Measurements from ENCODE around the gene GUCY1B1.
"Not testable (repeated sequence)": the region's sequence is repeated elsewhere in the genome, so short reads cannot be mapped to it uniquely, and the experiment has no call there.

GUCY1B1 gene

DNA sequence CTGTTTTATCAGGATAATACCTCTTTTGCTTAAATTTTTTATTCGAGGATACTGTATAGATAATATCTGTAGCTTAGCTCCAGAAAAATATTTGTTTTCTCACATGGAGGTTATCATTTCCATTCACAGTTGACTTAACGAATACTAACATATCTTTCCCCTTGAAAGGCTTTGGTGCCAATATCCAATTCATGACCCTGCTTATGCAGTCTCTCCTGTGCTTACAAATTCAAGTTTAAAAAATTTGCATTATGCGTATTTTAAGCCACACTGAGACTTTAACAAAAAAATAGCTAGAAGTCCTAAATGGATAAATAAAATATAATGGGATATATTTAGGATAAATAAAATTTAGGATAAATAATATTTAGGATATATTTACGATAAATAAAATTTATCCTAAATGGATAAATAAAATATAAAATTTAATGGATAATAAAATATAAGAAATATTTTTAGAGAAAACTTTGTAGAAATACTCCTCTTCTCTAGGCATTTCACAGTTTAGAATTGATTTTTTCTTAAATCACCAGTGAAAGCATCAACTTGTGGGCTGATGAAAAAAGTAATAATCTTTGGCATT is 22.5 kb downstream of the GUCY1B1 start:
- no peak overlapping the region for H3K9ac ChIP-seq (ENCODE audit: low read length)
- no peak overlapping the region for H3K27ac ChIP-seq (ENCODE audit: low read depth, low read length)
- no peaks in the 10 kb centered on the region for H3K27me3 ChIP-seq (ENCODE audit: control insufficient read depth in 1 of 2, insufficient read depth in 2 of 2, low read length in 2 of 2)
- H3K36me3 ChIP-seq (ENCODE audit: insufficient read depth, low read length) = no peaks in the 10 kb centered on the region
- no peaks in the 10 kb centered on the region for H3K9me3 ChIP-seq (ENCODE audit: low read length)
- H3K4me3 ChIP-seq (ENCODE audit: low read depth in 1 of 2, low read length in 2 of 2) = no peak overlapping the region
- peaks cover 27% of the 10 kb centered on the region for H3K4me1 ChIP-seq (ENCODE audit: insufficient read depth, low read length)

DNA sequence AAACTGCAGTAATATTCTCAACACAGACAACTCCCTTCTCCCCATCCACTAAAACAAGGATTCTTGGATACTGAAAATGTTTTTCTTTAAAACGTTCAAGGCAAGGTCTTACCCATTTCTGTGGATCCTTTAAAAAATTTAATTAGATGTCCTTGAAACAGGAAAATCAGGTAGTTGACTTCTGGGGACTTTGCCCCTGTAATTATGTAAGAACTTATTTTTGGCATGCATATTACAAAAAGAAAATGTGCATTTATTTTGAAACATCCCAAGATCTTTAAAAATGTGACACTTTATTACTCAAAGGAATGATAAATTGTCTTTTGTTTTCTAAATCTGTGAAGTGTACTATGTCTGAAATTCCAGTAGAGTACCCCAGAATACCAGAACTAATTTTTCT is 25.8 kb downstream of the GUCY1B1 start:
- Histone ChIP-seq H3K36me3 (ENCODE audit: insufficient read depth, low read length) (no peaks in the 10 kb centered on the region), H3K9me3 (ENCODE audit: low read length) (no peaks in the 10 kb centered on the region), H3K27me3 (ENCODE audit: control insufficient read depth in 1 of 2, insufficient read depth in 2 of 2, low read length in 2 of 2) (no peaks in the 10 kb centered on the region), H3K4me1 (ENCODE audit: insufficient read depth, low read length) (peaks cover 33% of the 10 kb centered on the region), H3K4me3 (ENCODE audit: low read depth in 1 of 2, low read length in 2 of 2) (no peak overlapping the region), H3K9ac (ENCODE audit: low read length) (no peak overlapping the region), H3K27ac (ENCODE audit: low read depth, low read length) (no peak overlapping the region)

DNA sequence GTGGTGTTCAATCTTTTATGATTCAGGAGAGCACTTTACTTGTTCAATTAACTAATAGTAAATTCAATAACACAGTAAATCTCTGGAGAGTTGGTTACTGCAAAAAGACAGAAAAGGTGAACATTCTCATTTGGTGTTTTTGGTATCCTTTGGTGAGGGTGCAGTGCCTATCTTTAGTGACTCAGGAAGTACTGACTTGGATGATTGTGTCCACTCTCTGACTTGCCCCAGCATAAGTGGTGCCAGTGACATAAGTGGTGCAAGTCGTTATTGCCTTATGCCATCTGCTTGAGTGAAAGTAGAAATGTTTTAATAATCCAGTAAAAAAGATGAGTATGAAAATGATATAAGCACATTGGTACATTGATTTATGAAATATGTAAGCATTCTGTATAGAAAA is 27.0 kb downstream of the GUCY1B1 start:
- no peak overlapping the region for H3K27ac ChIP-seq (ENCODE audit: low read depth, low read length)
- H3K4me3 ChIP-seq (ENCODE audit: low read depth in 1 of 2, low read length in 2 of 2) = no peak overlapping the region
- H3K9ac ChIP-seq (ENCODE audit: low read length) = no peak overlapping the region
- peaks cover 21% of the 10 kb centered on the region for H3K4me1 ChIP-seq (ENCODE audit: insufficient read depth, low read length)
- H3K27me3 ChIP-seq (ENCODE audit: control insufficient read depth in 1 of 2, insufficient read depth in 2 of 2, low read length in 2 of 2) = no peaks in the 10 kb centered on the region
- H3K36me3 ChIP-seq (ENCODE audit: insufficient read depth, low read length) = peaks cover 3% of the 10 kb centered on the region
- H3K9me3 ChIP-seq (ENCODE audit: low read length) = no peaks in the 10 kb centered on the region

DNA sequence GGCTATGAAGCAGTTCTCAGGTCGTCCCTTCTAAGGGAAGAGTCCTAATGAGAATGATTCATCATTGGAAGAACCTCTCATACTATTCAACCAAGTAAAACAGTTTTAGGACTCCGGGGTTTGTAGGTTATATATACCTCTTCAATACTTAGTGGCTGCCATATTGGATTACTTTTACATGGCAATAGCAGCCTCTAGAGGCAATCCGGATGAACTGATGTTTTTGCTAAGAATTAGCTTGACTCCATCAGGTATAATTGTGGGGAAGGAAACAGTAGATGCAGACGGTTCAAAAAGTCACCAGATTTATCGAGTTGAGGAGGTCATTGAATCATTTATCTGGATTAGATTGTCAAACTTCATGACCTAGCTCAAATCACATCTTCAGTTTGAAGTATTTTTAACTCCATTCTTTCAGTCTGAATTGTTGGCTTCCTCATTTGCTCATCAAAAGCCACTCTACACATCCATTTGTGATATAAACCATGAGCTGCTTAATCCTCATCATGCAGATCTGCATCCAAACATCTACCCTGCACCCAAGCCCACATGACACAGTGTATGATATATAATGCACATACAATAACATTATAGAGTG is 28.4 kb downstream of the GUCY1B1 start:
- Histone ChIP-seq H3K4me1 (ENCODE audit: insufficient read depth, low read length) (peaks cover 17% of the 10 kb centered on the region), H3K4me3 (ENCODE audit: low read depth in 1 of 2, low read length in 2 of 2) (no peak overlapping the region), H3K9ac (ENCODE audit: low read length) (no peak overlapping the region), H3K36me3 (ENCODE audit: insufficient read depth, low read length) (peaks cover 3% of the 10 kb centered on the region), H3K27ac (ENCODE audit: low read depth, low read length) (no peak overlapping the region), H3K27me3 (ENCODE audit: control insufficient read depth in 1 of 2, insufficient read depth in 2 of 2, low read length in 2 of 2) (no peaks in the 10 kb centered on the region), H3K9me3 (ENCODE audit: low read length) (no peaks in the 10 kb centered on the region)

DNA sequence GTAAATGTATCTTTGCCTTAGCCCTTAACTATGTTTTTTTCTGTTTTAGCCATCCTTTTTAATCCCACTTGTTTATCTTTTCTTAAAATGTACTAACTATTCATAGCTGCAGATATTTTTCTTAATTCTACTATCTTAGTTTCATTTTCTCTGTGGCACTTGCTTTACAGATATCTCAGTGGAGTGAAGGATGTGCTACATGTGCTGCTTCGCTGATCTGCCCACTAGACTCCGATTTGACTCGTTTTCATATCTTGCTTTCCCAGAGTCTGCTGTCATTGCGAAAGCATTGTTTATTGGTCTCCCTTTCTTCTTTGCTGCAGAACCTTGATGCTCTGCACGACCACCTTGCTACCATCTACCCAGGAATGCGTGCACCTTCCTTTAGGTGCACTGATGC is 30.6 kb downstream of the GUCY1B1 start:
- Histone ChIP-seq H3K4me1 (ENCODE audit: insufficient read depth, low read length) (peaks cover 17% of the 10 kb centered on the region), H3K27me3 (ENCODE audit: control insufficient read depth in 1 of 2, insufficient read depth in 2 of 2, low read length in 2 of 2) (no peaks in the 10 kb centered on the region), H3K9me3 (ENCODE audit: low read length) (no peaks in the 10 kb centered on the region), H3K36me3 (ENCODE audit: insufficient read depth, low read length) (peaks cover 9% of the 10 kb centered on the region), H3K4me3 (ENCODE audit: low read depth in 1 of 2, low read length in 2 of 2) (peak overlapping the region in 1 of 2 donors; percentile 28), H3K9ac (ENCODE audit: low read length) (no peak overlapping the region), H3K27ac (ENCODE audit: low read depth, low read length) (no peak overlapping the region)

DNA sequence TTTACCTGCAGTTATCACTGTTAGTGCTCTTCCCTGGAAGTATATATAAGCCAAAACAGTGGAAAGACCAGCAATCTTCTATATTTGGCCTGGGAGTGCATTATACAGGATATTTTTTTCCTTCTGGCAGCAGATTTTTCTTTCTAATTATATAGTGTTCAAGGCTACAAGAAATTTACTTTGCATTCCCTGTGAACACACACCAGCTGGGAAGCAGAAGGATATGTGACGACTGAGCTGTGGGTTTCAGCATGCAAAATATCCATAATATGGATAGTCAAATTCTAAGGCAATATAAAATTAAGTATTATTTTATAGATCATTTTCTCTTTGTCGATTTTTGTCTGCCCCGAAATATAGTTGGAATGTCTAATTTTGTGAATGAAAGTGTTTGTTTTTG is 31.2 kb downstream of the GUCY1B1 start:
- H3K9ac ChIP-seq (ENCODE audit: low read length) = no peak overlapping the region
- H3K4me3 ChIP-seq (ENCODE audit: low read depth in 1 of 2, low read length in 2 of 2) = no peak overlapping the region
- peaks cover 9% of the 10 kb centered on the region for H3K36me3 ChIP-seq (ENCODE audit: insufficient read depth, low read length)
- no peaks in the 10 kb centered on the region for H3K9me3 ChIP-seq (ENCODE audit: low read length)
- H3K4me1 ChIP-seq (ENCODE audit: insufficient read depth, low read length) = peaks cover 17% of the 10 kb centered on the region
- H3K27ac ChIP-seq (ENCODE audit: low read depth, low read length) = no peak overlapping the region
- H3K27me3 ChIP-seq (ENCODE audit: control insufficient read depth in 1 of 2, insufficient read depth in 2 of 2, low read length in 2 of 2) = no peaks in the 10 kb centered on the region

DNA sequence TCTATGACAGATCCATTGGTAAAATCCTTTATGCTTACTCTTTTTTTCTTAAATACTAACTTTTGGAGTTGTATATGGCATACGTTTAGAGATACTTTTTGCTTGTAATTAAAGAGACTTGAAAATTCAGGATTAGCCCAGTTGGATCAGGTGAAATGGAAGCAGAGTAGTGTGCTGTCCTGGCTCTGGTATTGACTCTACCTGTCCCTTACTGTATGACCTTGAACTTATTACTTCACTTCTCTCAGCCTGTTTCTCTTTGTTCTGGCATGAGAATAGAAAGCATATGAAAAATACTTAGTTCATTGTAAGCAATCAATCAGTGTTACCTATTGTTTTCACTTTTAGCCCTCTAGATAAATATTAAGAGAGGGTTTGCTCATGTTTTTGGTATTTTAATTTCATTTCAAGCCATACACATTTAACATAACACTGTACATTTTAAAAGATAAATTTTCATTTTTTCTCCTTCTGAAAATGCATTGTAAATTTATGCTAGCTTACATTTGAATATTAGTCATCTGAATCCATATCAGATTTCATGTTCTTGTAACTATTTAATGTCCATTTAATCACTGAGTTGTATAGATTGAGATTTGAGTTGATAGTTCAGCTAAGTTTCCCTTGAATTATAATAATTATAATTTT is 35.9 kb downstream of the GUCY1B1 start:
- Histone ChIP-seq H3K27ac (ENCODE audit: low read depth, low read length) (no peak overlapping the region), H3K9ac (ENCODE audit: low read length) (no peak overlapping the region), H3K36me3 (ENCODE audit: insufficient read depth, low read length) (peaks cover 9% of the 10 kb centered on the region)

DNA sequence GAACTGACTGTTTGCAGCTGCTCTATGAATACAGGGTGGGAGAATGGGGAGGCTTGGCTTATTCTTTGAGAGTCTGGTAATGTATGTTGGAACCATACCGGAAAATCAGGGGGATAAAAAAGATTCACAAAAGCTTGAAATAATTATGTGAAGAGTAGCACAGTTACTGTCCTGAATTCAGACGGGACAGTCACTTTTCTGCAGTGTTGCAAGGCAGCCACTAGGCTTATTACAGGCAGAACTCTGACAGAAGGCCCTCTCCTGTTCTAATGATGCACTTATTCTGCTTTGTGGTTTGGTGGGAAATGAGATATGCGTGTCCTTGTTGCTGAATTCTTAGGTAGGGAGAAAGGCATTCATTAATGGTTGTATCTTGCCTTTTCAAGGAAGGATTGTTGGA is 37.2 kb downstream of the GUCY1B1 start:
- peaks cover 5% of the 10 kb centered on the region for H3K36me3 ChIP-seq (ENCODE audit: insufficient read depth, low read length)
- H3K27me3 ChIP-seq (ENCODE audit: control insufficient read depth in 1 of 2, insufficient read depth in 2 of 2, low read length in 2 of 2) = no peaks in the 10 kb centered on the region
- no peak overlapping the region for H3K9ac ChIP-seq (ENCODE audit: low read length)
- H3K4me1 ChIP-seq (ENCODE audit: insufficient read depth, low read length) = peaks cover 19% of the 10 kb centered on the region
- H3K9me3 ChIP-seq (ENCODE audit: low read length) = no peaks in the 10 kb centered on the region
- no peak overlapping the region for H3K27ac ChIP-seq (ENCODE audit: low read depth, low read length)
- H3K4me3 ChIP-seq (ENCODE audit: low read depth in 1 of 2, low read length in 2 of 2) = no peak overlapping the region

More for the DNA sequence above, 35.9 kb downstream of the GUCY1B1 start:
- Histone ChIP-seq H3K27me3 (ENCODE audit: control insufficient read depth in 1 of 2, insufficient read depth in 2 of 2, low read length in 2 of 2) (no peaks in the 10 kb centered on the region), H3K4me1 (ENCODE audit: insufficient read depth, low read length) (peaks cover 6% of the 10 kb centered on the region), H3K4me3 (ENCODE audit: low read depth in 1 of 2, low read length in 2 of 2) (no peak overlapping the region), H3K9me3 (ENCODE audit: low read length) (no peaks in the 10 kb centered on the region)

DNA sequence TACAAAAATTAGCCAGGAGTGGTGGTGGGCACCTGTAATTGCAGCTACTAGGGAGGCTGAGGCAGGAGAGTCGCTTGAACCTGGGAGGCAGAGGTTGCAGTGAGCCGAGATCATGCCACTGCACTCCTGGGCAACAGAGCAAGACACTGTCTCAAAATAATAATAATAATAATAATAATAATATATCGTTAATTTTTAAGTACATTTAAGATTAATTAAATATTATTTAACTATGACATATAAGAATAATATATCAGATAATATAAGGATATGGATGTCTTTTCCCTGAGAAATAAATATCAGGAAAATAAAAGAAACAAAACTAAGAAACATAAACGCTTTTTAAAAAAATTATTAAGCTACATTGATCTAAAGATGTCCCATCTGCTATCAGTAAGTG is 38.8 kb downstream of the GUCY1B1 start:
- H3K9ac ChIP-seq (ENCODE audit: low read length) = not testable (repeated sequence)

DNA sequence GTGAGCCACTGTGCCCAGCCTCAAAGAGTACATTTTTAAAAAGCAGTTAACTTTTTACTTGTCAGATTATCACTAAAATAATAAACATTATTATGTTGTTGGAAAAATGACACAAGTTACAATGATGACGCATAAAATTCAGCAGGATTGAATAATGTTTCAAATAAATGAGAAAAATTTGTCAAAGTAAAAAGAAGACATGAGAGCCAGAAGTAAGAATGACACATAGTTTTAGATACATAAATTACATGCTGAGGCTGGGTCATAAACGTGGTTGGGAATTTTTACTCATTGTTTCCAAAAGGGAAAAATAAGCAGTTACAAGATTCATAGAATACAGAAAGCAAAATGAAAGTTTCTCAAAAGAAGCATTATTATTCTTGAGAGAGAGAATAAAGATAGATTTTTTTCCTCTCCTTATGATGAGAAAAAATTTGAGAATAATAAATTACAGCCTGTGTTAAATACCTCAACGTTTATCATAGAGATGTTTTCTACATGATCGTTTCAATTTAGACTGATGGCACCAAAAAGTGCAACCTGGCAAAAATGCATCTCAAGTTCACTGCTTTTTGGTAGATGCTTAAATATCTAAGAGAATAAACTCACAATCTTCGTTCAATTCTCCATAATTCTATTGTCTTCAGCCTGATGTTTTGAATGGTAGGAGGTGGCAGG is 40.4 kb downstream of the GUCY1B1 start:
- H3K4me1 ChIP-seq (ENCODE audit: insufficient read depth, low read length) = peaks cover 35% of the 10 kb centered on the region
- peak overlapping the region; percentile 55 for H3K27ac ChIP-seq (ENCODE audit: low read depth, low read length)
- no peak overlapping the region for H3K4me3 ChIP-seq (ENCODE audit: low read depth in 1 of 2, low read length in 2 of 2)
- no peaks in the 10 kb centered on the region for H3K9me3 ChIP-seq (ENCODE audit: low read length)
- no peaks in the 10 kb centered on the region for H3K36me3 ChIP-seq (ENCODE audit: insufficient read depth, low read length)
- H3K9ac ChIP-seq (ENCODE audit: low read length) = no peak overlapping the region
- H3K27me3 ChIP-seq (ENCODE audit: control insufficient read depth in 1 of 2, insufficient read depth in 2 of 2, low read length in 2 of 2) = no peaks in the 10 kb centered on the region

More for the DNA sequence above, 38.8 kb downstream of the GUCY1B1 start:
- not testable (repeated sequence) for H3K27ac ChIP-seq (ENCODE audit: low read depth, low read length); H3K9me3 ChIP-seq (ENCODE audit: low read length); H3K36me3 ChIP-seq (ENCODE audit: insufficient read depth, low read length); H3K27me3 ChIP-seq (ENCODE audit: control insufficient read depth in 1 of 2, insufficient read depth in 2 of 2, low read length in 2 of 2); H3K4me3 ChIP-seq (ENCODE audit: low read depth in 1 of 2, low read length in 2 of 2)
- H3K4me1 ChIP-seq (ENCODE audit: insufficient read depth, low read length) = peaks cover 33% of the 10 kb centered on the region

DNA sequence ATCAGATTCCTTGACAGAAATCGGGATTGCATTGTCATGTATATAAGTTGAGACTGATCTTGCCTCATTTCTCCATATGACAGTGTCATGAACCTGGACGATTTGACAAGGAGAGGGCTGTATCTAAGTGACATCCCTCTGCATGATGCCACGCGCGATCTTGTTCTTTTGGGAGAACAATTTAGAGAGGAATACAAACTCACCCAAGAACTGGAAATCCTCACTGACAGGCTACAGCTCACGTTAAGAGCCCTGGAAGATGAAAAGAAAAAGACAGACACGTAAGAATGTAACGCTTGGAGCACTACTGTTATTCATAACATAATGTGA is 40.9 kb downstream of the GUCY1B1 start:
- peaks cover 5% of the 10 kb centered on the region for H3K36me3 ChIP-seq (ENCODE audit: insufficient read depth, low read length)
- H3K4me1 ChIP-seq (ENCODE audit: insufficient read depth, low read length) = peaks cover 35% of the 10 kb centered on the region
- H3K4me3 ChIP-seq (ENCODE audit: low read depth in 1 of 2, low read length in 2 of 2) = no peak overlapping the region
- peak overlapping the region; percentile 55 for H3K27ac ChIP-seq (ENCODE audit: low read depth, low read length)
- H3K27me3 ChIP-seq (ENCODE audit: control insufficient read depth in 1 of 2, insufficient read depth in 2 of 2, low read length in 2 of 2) = no peaks in the 10 kb centered on the region
- no peaks in the 10 kb centered on the region for H3K9me3 ChIP-seq (ENCODE audit: low read length)
- H3K9ac ChIP-seq (ENCODE audit: low read length) = no peak overlapping the region

Data from muscle layer of colon (tissue), 2 donors.